A172 (cell line): Measurements from ENCODE around the gene PGLYRP2. TPM values are rescaled to one million over a fixed set of nuclear protein-coding genes. Genes with fewer than 3 reads are reported as not detected.
"Not testable (repeated sequence)": the region's sequence is repeated elsewhere in the genome, so short reads cannot be mapped to it uniquely, and the experiment has no call there.

ENCODE experiments used
- DNase-seq: peaks from one replicate; pipeline ENCODE4 v3.0.0-alpha.2; 2015; ENCODE audit warnings: low spot score
- total RNA-seq: library from RNA; depleted of rRNA; stranded (reverse); fragments of >200 nt; shearing (Covaris generic); gene quantifications from 2 replicates; pipeline ENCODE4 v1.2.3, GENCODE V29; 2014; rRNA removed

The PGLYRP2 gene, protein sequence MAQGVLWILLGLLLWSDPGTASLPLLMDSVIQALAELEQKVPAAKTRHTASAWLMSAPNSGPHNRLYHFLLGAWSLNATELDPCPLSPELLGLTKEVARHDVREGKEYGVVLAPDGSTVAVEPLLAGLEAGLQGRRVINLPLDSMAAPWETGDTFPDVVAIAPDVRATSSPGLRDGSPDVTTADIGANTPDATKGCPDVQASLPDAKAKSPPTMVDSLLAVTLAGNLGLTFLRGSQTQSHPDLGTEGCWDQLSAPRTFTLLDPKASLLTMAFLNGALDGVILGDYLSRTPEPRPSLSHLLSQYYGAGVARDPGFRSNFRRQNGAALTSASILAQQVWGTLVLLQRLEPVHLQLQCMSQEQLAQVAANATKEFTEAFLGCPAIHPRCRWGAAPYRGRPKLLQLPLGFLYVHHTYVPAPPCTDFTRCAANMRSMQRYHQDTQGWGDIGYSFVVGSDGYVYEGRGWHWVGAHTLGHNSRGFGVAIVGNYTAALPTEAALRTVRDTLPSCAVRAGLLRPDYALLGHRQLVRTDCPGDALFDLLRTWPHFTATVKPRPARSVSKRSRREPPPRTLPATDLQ
- total RNA-seq = not detected in 2 replicates

DNA sequence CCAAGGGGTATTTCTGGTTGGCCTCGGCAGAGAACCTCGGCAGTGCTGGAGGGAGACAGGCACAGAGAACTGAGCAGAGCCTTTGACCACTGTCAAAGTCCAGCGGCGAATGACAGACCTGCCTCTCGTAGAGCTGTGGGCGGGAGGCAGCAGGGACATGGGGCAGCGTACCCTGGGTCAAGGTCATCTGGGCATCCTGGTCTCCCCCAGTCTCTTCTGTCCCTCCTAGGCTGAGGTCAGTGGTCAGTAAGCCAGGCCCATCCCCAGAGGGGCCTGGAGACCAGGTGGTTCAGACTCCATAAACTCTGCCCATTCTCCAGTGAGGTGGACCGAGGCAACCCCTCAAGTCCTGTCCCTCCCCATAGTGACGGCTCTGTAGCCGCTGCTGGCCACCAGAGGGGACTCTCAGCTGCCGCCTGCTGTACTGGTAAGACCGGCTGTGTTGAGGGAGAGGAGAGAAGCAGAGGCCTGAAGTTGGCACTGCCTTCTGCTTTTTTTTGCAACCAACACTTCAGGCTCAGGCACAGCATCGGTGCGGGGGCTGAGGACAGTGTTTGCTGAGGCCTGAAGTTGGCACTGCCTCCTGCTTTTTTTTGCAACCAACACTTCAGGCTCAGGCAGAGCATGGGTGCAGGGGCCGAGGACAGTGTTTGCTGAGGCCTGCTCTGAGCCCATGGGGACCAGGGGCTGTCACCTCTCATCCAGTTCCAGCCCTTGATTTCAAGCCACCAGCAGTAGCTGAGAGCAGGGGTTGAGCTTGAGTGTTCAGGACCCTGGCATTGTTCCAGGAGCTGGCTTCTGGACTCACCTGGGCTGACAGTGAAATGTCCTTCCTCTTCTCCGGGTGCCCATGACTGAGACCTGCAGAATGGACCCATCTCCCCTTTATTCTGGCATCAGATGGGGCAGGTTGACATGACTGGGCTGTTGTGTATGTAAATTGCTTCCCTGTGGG, at the start of gene PGLYRP2:
TSS of gene PGLYRP2 (minus strand) at position 111 of the 955 bp plus-strand sequence. CDS start 130 bp downstream, outside the sequence.
- no peak for DNase-seq

DNA sequence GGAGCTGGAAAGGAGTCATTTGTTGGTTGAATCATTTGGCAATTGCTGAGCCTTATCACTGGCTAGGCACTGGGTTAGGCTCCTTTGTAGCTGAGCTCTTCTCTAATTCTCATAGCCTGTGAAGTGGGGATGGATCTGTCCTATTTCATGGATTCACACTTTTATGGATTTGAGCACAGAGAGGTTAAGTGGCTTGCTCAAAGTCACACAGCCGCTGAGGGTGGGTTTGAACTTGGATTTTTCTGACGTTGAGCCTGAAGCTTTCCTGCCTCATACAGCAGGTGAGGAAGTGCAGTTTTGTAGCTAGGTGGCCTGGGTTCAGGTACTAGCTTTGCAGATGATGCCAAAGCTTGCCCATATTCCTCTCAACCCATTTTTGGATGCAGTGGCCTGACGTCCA, 48.4 kb upstream of the PGLYRP2 start:
- no peak for DNase-seq

DNA sequence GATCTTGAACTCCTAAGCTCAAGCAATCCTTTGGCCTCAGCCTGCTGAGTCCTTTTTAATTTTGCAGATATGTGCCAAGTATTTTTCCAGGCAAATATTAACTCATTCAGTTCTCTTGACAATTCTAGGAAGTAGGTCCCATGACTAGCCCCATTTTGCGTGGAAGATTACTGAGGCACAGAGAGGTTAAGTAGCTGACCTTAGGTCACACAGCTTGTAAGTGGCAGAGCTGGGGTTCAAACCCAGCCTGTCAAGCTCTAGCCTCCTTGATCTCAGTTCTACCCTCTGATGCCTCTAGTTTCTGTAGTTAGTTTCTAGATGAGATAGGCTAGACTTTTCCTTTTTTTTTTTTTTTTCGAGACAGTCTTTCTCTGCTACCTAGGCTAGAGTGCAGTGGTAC, 47.1 kb upstream of the PGLYRP2 start:
- no peak for DNase-seq

DNA sequence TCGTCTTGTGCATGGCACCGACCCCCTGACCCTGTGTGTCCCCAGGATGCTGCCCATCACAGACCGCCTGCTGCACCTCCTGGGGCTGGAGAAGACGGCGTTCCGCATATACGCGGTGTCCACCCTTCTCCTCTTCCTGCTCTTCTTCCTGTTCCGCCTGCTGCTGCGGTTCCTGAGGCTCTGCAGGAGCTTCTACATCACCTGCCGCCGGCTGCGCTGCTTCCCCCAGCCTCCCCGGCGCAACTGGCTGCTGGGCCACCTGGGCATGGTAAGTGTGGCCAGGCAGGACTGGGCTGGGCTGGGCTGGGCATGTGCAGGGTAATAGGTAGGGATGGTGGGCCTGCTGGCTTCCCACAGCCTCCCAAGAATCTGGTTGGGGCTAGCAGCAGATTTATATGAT, 46.0 kb upstream of the PGLYRP2 start:
- DNase-seq = no peak

DNA sequence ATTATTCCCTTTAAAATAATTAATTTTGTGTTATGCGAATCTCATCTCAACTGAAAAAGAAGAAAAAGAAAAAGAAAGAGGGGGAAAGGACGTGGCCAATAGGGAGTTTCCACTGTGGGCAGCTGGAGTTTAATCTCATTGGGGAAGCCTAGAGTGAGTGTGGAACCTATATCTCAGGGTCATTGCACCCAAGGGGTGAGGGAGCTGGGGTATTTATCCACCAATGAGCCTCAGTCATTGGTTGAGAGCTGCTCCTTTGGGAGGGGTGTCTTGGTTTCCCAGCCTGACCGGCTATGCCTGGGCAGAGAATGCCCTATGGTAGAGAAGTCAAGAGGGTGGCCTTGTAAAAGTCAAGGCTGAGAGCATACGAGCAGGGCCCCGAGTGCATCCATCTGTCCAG, 45.5 kb upstream of the PGLYRP2 start:
- DNase-seq = no peak

DNA sequence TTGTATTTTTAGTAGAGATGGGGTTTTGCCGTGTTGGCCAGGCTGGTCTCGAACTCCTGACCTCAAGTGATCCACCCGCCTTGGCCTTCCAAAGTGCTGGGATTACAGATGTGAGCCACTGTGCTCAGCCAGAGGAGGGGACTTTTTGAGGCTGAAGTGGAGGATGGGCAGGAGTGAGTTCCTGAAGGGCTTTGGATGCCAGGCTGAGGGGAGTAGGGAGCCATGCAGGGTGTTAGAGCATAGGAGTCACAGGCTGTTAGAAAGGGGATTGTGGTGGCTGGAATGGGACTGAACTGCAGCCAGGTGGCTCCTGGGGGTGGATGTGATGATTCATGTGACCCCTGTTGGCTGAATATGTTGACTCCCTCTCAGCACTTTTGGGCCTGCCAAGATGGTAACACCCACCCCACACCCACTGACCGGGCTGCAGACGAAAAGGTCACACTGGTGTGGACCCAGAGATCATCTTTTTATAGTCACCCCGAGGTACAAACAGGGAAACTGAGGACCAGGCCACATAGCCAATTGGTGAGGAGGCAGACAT, 40.2 kb upstream of the PGLYRP2 start:
- peak; percentile 18 for DNase-seq

DNA sequence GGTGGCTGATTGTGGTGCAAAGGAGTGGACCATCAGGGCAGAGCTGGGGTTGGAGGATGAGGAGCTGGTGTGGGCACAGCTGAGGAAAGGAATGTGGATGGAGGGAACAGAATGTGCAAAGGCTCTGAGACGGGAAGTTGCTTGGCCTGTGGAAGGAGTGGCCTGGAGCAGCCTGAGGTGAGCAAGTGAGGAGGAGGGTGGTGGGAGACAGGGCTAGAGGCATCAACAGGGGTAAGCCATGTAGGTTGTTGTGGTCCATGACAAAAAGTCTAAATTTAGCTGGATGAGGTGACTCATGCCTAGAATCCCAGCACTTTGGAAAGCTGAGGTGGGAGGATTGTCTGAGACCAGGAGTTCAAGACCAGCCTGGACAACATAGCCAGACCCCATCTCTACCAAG, 38.5 kb upstream of the PGLYRP2 start:
- no peak for DNase-seq

DNA sequence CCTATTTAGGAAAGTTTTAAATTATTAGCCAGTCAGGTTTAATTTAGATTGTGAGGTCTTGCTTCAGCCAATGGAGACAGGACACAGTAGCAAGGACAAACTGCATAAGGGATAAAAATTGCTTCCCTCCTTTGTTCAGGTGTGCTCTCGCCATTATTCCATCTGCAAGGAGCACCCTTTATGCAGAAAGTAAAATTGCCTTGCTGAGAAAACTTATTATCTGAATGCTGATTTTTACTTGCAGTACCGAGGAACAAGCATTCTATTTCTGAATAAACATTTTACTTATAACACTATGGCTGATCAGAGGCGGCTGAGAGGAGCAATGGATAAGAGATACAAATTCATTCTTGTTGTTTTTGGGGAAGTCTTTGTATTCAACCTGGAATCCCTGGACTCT, 37.1 kb upstream of the PGLYRP2 start:
- no peak for DNase-seq

DNA sequence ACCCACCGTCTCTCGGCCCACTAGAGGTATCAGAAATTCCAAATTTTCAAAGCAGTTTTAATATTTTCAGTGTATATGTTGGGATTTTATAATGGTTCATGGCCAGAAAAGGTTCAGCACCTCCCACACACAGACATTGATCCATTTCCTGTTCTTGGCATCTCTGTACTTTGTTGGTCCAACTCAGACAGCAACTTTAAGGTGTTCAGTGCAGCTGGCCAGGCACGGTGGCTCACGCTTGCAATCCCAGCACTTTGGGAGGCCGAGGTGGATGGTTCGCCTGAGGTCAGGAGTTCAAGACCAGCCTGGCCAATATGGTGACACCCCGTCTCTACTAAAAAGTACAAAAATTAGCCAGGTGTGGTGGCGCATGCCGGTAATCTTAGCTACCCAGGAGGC, 35.9 kb upstream of the PGLYRP2 start:
- DNase-seq = not testable (repeated sequence)

DNA sequence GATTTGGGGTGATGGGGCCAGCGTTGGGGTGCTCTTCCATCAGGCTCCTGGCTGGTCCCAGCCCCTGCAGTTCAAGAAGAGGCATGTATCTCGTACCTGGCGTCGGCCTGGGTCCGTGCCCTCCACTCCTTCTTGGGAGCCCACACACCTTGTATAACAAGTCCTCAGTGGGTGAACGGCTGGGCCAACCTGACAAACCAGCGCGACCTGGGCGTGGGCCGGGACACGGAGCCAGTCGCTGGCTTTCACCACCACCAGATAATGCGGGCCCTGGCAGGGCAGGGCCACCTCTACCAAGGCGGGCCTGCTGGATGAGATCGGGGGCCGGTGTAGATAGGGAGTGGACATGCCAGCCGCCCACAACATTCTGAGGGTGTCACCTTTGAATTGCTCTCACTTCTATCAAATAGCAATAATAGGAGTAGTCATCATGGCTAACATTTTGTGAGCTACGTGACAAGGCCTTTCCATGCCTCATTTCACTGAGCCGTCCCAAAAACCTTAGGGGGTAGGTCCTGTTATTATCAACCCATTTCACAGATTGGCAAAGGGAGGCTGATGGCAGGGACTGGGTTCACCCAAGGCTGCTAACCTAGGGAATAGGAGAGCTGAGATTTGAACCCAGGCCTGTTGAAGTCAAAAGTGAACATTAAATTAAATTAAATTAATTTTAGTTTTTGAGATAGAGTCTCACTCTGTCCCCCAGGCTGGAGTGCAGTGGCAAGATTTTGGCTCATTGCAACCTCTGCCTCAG, 32.5 kb upstream of the PGLYRP2 start:
- no peak for DNase-seq

DNA sequence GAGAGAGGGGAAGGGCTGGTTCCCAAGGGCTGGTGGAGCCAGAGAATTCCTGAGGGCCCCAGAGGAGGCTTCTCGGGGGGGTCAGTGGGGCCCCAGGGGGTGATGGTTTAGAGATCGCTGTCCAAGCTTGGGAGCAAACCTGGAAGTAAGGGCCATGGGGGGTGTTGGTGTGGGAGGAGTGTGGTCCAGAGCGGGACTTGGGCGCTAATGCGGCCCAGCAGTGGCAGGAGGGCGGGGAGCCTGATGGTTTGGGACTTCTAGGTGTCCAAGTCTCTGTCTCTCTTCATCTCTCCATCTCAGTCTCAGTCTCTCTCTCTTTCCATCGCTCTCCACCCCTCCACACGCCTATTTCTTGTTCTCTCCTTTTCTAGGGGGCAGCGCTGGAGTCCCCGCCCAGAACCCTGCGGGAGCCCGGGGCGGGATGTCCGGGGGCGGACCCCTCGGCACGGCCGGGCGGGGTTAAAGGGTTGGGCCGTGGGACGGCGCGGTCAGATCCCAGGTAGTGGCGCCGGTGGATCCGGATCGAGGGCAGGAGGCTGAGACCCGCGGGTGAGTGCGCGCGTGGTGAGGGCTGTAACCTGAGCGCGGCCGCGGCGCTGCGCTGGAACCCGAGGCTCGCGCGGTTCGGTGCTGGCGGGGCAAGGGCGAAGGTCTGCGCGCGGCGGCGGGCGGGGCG, 28.9 kb upstream of the PGLYRP2 start, which contains the start of gene CYP4F22:
TSS of gene CYP4F22 (plus strand) at position 491 of the 676 bp plus-strand sequence. CDS start 16,812 bp downstream, outside the sequence.
- DNase-seq = no peak

DNA sequence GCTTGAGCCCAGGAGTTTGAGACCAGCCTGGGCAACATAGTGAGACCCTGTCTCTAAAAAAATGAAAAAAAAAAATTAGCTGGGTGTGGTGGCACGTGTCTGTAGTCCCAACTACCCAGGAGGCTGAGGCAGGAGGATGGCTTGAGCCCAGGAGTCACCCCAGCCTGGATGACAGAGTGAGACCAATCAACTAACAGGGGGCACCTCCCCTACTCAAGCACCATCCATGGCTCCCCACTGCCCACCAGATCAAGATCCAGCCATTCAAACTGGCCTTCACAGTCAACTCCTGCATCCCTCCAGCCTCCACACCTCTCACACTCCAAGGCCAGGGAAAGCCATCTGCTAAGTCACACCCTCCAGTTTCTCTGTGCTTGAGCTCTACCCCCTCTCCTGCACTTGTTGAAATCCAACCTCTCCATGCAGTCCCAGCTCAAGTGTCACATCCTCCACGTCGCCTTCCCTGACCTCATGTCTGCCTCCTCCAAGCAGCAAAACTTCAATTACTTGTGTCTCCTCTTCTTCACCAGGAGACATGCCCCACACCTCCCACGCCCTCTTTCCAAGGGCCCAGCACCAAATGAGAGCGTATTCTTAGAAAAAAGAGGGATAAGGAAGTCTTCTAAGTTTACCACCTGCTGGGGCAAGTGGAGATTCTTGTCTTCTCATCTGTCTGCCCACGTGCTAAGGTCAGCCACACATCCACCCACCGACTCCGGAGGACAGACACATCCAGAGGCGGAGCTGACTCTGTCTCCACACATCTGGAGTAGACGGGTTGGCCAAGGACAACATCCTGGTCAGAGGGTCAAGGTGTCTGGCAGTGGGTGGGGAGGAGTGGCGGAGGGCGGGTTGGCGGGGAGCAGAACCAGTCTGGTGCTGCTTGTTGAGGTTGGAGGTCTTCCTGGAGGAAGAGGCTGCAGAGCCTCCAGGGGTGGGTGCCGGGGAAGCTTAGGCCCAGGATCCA, 28.1 kb upstream of the PGLYRP2 start:
- DNase-seq = no peak

DNA sequence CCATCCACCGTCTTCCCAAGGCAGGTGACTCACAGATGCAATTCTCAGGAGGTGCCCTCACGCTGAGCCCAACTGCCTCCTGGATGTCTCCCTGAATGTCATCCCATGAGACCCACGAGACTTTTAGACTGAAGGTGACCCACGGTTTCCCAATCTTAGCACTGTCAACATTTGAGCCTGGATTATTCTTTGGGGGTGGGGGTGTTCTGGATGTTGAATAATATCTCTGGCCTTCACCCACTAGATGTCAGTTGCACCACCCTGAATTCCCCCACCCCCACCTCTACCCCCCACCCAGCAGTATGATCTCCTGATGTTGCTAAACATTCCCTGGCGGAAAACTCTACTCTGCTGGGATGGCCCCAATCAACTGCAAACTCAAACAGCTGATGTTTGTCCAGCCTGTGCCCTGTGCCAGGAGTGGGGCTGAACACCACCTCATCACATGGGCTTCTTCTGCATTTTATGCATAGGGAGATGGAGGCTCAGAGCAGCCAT, 26.8 kb upstream of the PGLYRP2 start:
- no peak for DNase-seq

DNA sequence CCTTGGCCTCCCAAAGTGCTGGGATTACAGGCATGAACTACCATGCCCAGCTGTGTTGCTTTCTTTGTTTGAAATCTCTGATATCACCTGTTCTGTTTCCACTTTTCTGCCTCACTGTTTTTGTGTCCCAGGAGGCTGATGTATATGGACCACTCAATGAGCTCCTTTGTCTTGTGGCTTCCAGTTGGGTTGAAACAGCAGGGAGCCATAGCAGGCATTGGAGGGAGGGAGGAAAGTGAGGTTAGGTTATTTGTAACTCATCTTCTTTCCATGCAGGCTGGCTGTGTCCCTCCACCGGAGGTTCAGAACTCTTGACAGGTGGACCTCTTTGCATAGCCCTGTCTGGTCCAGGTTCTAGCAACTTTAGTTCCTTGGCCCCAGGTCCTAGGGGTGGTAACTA, 23.0 kb upstream of the PGLYRP2 start:
- no peak for DNase-seq

DNA sequence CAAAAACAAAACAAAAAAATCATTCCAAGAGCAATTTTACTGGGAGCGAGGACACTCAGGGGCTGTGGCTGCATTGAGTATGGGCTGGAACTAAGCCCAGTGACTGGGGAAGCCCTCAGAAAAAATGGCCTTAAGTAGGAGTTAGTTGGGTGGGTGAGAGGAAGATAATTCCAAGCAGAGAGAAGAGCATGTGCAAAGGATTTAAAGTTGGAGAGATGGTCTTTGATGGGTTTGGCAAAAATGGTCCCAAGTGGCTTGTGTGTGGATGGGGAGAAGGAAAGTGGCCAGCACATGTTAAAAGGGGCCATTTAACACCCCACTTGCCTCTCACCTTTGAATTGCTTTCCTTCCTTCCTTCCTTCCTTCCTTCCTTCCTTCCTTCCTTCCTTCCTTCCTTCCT, 22.3 kb upstream of the PGLYRP2 start:
- no peak for DNase-seq

DNA sequence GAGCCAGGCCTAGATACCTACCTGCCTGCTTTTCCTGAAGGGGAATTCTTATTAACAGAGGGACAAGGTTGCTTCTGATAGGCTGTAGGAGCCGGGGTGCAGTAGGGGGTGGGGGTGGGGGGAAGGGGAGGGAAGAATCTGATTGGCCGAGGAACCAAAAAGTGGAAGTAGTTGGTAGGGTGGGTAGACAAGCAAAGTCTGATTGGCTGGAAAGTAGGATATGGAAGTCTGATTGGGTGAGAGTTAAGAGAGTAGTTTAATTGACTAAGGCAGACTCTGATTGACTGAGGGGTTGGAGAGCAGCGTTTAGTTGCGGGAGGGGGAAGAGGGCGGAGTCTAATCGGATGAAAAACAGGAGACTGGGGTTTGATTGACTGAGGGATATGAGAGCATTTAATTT, 19.6 kb upstream of the PGLYRP2 start:
- DNase-seq = peak; percentile 19

DNA sequence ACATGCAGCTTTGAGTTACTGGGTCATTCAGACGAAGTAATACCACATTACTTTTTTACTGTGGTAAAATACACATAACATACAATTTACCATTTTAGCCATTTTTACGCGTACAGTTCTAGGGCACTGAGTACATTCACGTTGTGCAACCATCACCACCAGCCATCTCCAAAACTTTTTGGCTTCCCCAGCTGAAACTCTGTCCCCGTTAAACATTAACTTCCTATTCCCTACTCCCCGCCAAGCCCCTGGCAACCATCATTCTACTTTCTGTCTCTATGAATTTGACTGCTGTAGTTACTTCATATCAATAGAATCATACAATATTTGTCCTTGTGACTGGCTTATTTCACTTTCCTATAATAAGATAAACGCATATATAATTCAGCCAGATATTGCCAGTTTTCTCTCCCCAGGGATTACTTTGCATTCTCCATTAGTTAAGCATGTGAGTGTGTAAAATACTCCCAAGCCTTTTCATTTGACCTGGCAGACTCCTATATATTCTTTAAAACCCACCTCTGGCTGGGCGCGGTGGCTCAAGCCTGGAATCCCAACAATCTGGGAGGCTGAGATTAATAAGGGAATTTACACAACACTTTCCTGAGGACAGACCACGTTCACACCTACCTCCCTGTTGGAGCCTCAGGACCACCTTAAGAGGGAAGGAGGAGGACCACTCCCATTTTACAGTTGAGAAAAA, 19.0 kb upstream of the PGLYRP2 start:
- DNase-seq = no peak

DNA sequence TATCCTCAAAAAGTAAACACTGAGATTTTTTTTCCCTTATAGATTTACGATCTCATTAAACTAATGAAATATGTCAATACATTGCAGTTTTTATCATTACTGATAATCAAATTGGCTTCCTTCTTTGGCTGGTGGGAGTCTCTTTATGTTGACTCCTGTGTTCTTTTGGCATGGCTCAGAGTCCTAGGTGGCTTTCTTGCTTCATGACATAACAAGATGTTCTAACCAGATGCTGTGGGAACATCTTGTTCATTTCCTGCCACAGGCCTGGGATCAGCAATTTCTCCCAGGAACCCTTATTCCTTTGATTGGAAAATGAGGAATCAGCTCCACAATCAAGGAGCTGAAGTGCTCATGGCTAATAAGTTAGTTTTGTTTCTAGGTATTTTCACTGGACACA, 15.8 kb upstream of the PGLYRP2 start:
- no peak for DNase-seq
